ENCODE measurements around the gene TNS4.

DNA sequence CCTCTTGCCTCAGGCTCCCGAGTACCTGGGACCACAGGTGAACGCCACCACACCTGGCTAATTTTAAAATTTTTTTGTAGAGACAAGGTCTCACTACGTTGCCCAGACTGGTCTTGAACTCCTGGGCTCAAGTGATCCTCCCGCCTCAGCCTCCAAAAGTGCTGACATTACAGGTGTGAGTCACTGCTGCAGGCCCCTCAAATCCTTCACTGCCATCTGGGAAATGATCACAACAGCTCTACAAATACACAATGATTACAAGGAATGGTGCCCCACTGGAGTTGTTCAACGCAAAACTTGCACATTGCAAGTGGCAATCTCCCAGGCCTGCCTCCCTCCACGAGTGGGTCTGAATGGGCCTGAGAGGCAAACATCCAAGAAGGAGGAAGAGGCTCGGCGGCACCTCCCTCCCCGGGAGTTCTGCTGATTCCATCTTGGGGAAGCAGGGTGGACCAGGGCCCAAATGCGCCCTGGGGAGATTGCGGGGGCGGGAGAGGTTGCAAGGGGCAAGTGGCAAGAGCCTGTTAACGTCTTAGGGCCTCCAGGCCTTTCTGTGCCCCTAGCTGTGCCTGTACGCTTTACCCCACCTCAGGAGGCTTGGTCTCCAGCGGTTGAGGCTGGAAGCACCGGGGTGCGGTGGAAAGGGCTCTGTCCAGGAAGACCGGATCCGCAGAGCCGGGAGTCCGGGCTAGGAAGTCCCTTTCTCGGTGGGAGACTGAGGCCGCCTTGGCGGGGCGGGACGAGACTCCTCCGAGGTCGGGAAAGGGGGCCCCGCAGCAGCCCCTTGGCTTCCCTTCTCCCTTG lies 58.8 kb downstream of the TNS4 start:
- TF ChIP-seq RAD21 (IDR thresholded peaks at IDR 0.05; ENCODE audit: low read depth) (no peak), EP300 (IDR thresholded peaks at IDR 0.05; ENCODE audit: borderline replicate concordance) (no peak), CEBPB (IDR thresholded peaks at IDR 0.05) (no peak), TEAD4 (IDR thresholded peaks at IDR 0.05) (no peak), CREB1 (IDR thresholded peaks at IDR 0.05; ENCODE audit: low read depth) (no peak), NFIC (IDR thresholded peaks at IDR 0.05) (no peak), FOXM1 (IDR thresholded peaks at IDR 0.05; ENCODE audit: borderline replicate concordance, low read depth) (no peak), EGR1 (IDR thresholded peaks at IDR 0.05) (no peak), TAF1 (IDR thresholded peaks at IDR 0.05; ENCODE audit: low read depth) (no peak), ZBTB7A (IDR thresholded peaks at IDR 0.05; ENCODE audit: low read depth) (no peak), TCF12 (IDR thresholded peaks at IDR 0.05; ENCODE audit: low read depth) (no peak)
- TF ChIP-seq, protein P1, sequence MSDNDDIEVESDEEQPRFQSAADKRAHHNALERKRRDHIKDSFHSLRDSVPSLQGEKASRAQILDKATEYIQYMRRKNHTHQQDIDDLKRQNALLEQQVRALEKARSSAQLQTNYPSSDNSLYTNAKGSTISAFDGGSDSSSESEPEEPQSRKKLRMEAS (IDR thresholded peaks at IDR 0.05): no peak
- TF ChIP-seq, protein P2, sequence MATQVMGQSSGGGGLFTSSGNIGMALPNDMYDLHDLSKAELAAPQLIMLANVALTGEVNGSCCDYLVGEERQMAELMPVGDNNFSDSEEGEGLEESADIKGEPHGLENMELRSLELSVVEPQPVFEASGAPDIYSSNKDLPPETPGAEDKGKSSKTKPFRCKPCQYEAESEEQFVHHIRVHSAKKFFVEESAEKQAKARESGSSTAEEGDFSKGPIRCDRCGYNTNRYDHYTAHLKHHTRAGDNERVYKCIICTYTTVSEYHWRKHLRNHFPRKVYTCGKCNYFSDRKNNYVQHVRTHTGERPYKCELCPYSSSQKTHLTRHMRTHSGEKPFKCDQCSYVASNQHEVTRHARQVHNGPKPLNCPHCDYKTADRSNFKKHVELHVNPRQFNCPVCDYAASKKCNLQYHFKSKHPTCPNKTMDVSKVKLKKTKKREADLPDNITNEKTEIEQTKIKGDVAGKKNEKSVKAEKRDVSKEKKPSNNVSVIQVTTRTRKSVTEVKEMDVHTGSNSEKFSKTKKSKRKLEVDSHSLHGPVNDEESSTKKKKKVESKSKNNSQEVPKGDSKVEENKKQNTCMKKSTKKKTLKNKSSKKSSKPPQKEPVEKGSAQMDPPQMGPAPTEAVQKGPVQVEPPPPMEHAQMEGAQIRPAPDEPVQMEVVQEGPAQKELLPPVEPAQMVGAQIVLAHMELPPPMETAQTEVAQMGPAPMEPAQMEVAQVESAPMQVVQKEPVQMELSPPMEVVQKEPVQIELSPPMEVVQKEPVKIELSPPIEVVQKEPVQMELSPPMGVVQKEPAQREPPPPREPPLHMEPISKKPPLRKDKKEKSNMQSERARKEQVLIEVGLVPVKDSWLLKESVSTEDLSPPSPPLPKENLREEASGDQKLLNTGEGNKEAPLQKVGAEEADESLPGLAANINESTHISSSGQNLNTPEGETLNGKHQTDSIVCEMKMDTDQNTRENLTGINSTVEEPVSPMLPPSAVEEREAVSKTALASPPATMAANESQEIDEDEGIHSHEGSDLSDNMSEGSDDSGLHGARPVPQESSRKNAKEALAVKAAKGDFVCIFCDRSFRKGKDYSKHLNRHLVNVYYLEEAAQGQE (IDR thresholded peaks at IDR 0.05; ENCODE audit: low read depth): no peak
- TF ChIP-seq, protein P3, sequence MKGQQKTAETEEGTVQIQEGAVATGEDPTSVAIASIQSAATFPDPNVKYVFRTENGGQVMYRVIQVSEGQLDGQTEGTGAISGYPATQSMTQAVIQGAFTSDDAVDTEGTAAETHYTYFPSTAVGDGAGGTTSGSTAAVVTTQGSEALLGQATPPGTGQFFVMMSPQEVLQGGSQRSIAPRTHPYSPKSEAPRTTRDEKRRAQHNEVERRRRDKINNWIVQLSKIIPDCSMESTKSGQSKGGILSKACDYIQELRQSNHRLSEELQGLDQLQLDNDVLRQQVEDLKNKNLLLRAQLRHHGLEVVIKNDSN (IDR thresholded peaks at IDR 0.05): no peak
